Activated CD4-positive, alpha-beta memory T cell treated with anti-CD3 and anti-CD28 coated beads, Interleukin-2, amount 10 ng/mL, durations not matched to agents 7 days and 5 days (primary cell): ENCODE data around the gene TMEM214. TPM values are rescaled to one million over a fixed set of nuclear protein-coding genes. Genes with fewer than 3 reads are reported as not detected.

Experiments used
- total RNA-seq, 2 experiments: library from RNA; stranded (reverse); gene quantifications; one replicate each; pipeline ENCODE4 v1.2.3, GENCODE V29; 2021

Gene TMEM214
- total RNA-seq, 2 experiments from 2014 or later: 80.4 to 80.7 TPM

Other genes starting within 250 kb of the TMEM214 start
- gene CENPA, start 246.9 kb upstream of the TMEM214 start, total RNA-seq: 10 to 100 TPM; 39.5 to 43.1 TPM
- gene DPYSL5, start 184.8 kb upstream of the TMEM214 start, total RNA-seq: not detected
- 1 to 10 TPM; 2.7 TPM for gene MAPRE3, start 62.3 kb upstream of the TMEM214 start, total RNA-seq
- 10 to 100 TPM; 16.9 to 18.3 TPM for gene AGBL5, start 18.7 kb downstream of the TMEM214 start, total RNA-seq
- gene OST4, start 38.7 kb downstream of the TMEM214 start, total RNA-seq: 100 to 1,000 TPM; 305 to 312 TPM
- gene EMILIN1, start 45.6 kb downstream of the TMEM214 start, total RNA-seq: under 1 TPM; 0.70 to 0.78 TPM
- 1 to 10 TPM; 5.6 to 6.6 TPM for gene KHK, start 53.8 kb downstream of the TMEM214 start, total RNA-seq
- gene CGREF1, start 86.2 kb downstream of the TMEM214 start, total RNA-seq: 1 to 10 TPM in 1 of 2 experiments, under 1 TPM in 1; 0.75 to 1.2 TPM
- gene ABHD1, start 90.8 kb downstream of the TMEM214 start, total RNA-seq: under 1 TPM; 0.13 to 0.20 TPM
- 10 to 100 TPM; 67.4 to 72.7 TPM for gene PREB, start 101.7 kb downstream of the TMEM214 start, total RNA-seq
- gene PRR30, start 106.4 kb downstream of the TMEM214 start, total RNA-seq: not detected
- not detected for gene TCF23, start 116.0 kb downstream of the TMEM214 start, total RNA-seq
- gene ATRAID, start 179.1 kb downstream of the TMEM214 start, total RNA-seq: 10 to 100 TPM; 94.9 to 97.8 TPM
- 10 to 100 TPM; 20.8 to 23.6 TPM for gene SLC5A6, start 179.3 kb downstream of the TMEM214 start, total RNA-seq
- gene CAD, start 184.4 kb downstream of the TMEM214 start, total RNA-seq: 10 to 100 TPM; 39.7 TPM
- under 1 TPM; 0.45 TPM for gene SLC30A3, start 230.1 kb downstream of the TMEM214 start, total RNA-seq
- not detected for gene DNAJC5G, start 242.5 kb downstream of the TMEM214 start, total RNA-seq
- gene TRIM54, start 249.5 kb downstream of the TMEM214 start, total RNA-seq: under 1 TPM in 1 of 2 experiments, not detected in 1; 0.13 TPM